Measurements from ENCODE around the gene ZC3H7B.
"Not testable (repeated sequence)": the region's sequence is repeated elsewhere in the genome, so short reads cannot be mapped to it uniquely, and the experiment has no call there.

ZC3H7B gene

DNA sequence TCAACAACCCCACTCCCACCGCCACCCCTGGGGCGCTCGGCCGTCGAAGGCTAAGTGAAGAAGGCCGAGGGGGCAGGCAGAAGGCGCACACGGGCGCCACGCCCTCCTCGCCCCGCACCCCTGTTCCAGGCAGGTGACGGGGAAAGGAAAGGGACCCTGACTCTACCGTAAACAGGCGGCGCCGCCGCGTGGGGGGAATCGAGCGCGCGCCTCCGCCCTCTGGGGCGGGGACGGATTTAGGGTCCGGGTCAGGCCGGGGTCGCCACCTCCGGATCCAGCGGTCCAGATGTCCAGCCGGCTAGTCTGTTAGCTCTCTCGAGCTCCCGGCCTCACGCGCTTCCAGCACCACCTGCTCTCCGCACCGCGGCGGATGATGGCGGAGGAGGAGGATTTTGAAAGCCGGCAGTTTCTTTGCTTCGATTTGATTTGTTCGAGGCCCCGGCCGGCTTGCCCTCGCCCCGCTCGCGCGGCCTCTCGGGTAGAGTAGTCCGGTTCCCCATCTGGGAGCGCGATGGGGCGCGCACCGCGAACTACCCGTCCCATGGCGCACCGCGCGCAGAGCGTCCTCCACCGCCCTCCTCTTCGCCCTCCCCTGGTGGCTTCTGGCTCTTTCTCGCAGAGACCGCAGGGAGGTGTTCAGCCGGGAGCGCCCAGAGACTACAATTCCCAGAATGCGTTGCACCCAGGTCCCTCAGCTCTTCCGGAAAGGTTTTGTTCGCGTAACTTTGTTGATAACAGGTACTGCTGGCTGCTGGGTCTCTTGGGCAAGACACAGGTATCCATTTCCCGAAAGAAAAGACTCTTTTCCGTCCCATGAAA lies 15.3 kb upstream of the ZC3H7B start, which contains the start of gene RANGAP1:
RANGAP1 (minus strand) TSS at position 368 of the 819 bp plus-strand sequence. CDS start 5,143 bp downstream, outside the sequence.
- DNase-seq (ENCODE audit: low read depth) = peak; percentile 97

DNA sequence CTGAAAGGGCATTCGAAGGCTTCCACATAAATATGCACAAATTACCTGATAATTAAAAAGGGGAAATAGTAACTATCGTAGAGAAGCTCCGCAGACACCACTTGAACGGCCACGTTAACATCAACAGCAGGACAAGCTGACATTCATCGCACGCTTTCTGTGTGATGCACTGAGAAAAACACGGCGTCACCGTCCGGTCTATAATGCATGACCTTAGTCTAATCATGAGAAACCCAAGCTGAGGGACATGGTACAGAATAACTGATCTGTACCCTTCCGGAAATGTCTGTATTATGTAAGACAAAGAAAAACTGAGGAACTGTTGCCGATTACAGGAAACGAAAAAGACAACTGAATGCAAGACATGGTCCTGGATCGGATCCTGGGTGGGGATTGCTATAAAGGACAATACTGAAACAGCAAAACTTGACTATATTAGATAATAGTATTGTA lies 14.7 kb upstream of the ZC3H7B start:
- no peak for DNase-seq (ENCODE audit: low read depth)

DNA sequence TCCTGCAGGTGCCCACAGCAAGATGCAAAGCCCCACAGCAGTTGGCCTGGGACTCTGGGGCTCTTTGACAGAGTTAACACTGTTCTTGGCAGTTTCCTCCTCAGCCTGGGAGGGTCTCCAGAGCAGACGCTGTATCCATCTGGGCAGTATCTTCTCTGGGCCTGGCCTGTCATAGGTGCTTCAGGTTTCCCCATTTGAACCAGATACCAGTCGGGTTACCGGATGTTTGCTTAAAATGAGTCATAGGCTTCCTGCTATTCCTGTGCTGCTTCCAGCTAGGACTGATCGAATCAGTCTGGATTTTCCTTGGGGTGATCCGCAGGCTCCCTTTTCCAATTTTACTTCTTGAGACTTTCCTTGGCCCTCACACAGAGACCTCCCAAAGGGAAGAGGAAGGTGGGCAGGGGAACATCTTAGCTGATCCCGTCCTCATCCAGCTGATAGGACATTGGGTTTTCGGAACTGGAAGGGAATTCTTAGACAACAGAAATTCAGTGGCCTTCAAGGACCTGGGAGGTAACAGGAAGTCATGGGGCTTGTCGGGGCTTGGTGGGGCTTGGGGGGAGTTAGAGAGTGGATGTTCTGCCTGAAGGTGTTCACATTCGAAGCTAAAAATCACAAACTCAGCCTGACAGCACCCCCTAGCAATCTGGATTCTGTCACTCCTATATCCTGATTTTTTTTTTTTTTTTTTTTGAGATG lies 12.9 kb upstream of the ZC3H7B start:
- peak; percentile 60 for DNase-seq (ENCODE audit: low read depth)

DNA sequence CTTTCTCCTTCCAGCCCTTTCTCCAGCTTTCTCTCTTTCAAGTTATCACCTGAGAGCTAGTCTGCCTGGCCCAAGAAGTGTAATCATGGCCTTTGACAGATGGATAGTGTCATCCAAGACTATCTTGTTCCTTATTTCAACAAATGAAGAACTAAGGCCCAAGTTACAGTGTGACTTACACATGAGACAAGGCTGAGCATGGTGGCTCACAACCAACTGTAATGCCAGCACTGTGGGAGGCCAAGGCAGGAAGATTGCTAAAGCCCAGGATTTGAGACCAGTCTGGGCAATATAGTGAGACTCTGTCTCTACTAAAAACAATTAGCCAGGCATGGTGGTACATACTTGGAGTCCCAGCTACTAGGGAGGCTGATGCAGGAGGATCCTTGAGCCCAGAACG lies 11.7 kb upstream of the ZC3H7B start:
- DNase-seq (ENCODE audit: low read depth) = peak; percentile 68

DNA sequence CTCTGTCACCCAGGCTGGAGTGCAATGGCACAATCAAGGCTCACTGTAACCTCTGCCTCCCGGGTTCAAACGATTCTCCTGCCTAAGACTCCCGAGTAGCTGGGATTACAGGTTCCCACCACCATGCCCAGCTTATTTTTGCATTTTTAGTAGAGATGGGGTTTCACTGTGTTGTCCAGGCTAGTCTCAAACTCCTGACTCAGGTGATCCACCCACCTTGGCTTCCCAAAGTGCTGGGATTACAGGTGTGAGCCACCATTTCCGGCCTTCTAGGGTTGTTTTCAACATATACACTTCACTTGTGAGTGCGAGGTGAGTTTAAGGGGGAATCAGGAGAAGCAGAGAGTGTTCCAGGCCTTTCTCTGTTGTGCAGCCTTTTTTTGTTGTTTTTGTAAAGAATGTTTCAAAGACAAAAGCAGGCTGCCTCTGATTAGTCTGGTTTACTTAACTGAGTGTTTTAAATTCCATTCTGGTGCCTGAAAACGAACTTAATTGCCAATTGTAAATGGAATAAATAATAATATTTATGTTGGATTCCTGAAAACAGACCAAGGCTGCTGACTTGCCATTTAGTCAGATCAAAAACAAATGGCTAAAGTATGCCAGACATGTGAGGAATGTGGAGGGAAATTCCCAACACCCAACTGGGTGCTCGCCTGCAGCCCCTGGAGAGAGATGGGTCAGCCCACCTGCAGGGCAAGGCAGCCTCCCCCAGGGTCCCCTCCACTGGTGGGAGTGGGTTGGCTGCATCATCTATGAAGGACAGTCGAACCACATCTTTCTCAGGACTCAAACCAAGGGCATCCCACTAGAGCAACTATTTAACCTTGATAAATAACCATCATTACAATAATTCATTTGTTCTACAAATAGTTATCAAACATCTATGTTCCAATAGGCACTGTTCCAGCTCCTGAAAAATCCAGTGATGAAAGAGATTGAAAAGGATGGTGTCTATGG lies 10.8 kb upstream of the ZC3H7B start:
- DNase-seq (ENCODE audit: low read depth) = peak; percentile 92

DNA sequence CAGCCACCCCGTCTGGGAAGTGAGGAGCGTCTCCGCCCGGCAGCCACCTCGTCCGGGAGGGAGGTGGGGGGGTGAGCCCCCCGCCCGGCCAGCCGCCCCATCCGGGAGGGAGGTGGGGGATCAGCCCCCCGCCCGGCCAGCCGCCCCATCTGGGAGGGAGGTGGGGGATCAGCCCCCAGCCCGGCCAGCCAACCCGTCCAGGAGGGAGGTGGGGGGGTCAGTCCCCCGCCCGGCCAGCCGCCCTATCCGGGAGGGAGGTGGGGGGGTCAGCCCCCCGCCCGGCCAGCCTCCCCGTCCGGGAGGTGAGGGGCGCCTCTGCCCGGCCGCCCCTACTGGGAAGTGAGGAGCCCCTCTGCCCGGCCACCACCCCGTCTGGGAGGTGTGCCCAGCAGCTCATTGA lies 6.5 kb upstream of the ZC3H7B start:
- not testable (repeated sequence) for DNase-seq (ENCODE audit: low read depth)

DNA sequence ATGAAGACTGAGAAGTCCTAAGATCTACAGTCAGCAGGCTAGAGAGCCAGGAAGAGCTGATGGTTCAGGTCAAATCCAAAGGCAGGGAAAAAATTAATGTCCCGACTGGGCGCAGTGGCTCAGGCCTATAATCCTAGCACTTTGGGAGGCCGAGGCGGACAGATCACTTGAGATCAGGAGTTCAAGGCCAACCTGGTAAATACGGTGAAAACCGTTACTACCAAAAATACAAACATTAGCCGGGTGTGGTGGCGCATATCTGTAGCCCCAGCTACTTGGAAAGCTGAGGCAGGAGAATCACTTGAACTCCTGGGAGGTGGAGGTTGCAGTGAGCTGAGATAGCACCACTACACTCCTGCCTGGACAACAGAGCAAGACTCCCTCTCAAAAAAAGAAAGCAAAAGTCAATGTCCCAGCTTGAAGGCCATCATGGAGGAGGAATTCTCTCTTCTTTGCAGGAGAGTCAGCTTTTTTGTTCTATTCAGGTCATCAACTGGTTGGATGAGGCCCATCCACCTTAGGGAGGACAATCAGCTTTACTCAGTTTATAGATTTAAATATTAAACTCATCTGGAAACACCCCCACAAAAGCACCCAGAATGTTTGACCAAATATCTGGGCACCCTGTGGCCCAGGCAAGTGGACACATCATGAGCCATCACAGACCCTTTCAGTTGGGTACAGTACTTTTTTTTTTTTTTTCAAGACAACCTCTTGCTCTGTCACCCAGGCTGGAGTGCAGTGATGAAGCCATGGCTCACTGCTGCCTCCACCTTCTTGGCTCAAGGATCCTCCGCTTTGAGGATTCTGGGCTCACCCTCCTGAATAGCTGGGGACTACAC lies 4.3 kb upstream of the ZC3H7B start:
- no peak for DNase-seq (ENCODE audit: low read depth)

DNA sequence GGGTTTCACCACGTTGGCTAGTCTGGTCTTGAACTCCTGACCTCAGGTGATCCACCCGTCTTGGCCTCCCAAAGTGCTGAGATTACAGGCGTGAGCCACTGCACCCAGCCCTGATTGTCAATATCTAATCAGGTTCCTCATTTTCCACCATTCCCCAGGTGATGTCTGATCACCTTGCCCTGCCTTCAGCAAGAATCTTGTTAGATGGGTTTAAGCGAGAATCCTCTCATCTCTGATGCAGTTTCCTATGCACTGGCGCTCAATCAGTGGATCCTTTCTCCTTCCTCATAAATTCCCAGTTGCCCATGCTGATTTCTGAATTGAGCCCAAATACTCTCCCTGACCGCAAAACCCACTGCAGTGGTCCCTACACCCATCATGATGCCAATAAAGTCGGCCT lies 664 bp upstream of the ZC3H7B start:
- no peak for DNase-seq (ENCODE audit: low read depth)

DNA sequence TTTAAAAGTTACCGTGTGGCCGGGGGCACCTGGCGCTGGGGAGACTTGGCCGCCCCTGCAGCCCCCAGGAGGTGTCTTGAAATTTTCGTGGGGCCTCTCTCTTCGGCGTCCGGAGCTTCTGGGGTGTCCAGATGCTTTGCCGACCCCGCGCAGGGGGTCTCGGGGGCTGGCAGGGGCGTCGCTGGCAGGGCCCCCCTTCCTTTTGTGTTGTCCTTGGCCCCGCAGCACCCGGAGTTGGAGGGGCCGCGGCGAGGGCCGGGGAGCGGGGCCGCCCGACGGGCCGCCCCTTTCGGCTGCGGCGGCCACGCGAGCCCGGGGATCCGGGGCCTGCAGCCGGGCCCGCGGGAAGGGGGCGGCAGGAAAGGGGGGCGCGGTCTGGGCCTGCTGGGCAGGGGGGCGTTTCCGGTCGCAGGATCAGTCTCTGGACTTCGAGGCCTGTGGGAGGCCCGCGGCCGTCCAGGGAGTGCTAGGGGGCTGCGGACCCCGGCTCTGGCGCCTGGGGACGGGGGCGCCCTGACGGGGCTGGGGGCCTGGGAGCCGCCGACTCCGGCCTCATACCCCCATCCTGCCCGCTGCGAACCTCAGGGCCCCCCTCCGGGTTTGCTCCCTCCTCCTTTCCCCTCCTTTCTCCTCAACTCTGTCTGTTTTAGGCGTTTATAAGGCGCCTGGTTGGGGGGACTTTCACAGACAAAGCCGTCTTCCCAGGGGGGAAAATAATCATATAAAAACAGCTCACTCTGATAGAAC lies 869 bp downstream of the ZC3H7B start:
- no peak for DNase-seq (ENCODE audit: low read depth)

DNA sequence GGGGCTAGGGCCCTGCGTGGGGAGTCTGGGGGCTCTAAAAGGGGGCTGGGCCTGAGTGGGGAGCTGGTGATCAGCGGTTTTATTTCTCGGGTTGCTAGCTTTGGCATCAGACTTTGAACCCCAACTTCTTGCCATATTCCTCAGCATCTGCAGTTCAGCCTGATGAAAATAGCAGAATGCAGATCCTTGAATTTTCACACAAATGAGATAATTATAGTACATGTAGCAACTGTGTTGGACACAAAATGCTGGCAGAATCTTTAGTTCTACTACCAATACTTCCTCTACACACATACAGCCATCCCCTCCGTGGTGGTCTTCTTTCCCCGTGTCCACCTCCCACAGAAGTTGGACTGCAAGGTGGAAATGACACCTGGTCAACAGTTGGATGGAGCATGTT lies 1.5 kb downstream of the ZC3H7B start:
- no peak for DNase-seq (ENCODE audit: low read depth)

DNA sequence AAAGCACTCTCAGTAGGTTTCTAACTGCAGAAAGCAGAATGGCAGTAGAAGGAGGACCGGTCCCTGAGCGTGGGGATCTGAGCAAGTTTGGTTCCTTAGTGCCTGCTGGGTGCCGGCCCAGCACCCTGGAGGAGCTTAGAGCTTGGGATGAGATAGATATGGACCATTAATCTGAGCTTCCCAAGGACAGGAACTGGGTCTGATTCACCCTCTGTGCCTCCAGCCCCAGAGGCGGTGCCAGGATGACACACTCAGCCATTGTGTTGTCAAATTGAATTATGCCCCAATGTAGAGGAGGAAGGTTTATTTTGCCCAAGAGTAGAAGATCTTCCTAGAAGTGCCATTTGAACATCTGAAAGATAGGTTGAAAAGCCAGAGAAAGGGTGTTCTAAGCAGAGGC lies 4.3 kb downstream of the ZC3H7B start:
- DNase-seq (ENCODE audit: low read depth) = peak; percentile 68

DNA sequence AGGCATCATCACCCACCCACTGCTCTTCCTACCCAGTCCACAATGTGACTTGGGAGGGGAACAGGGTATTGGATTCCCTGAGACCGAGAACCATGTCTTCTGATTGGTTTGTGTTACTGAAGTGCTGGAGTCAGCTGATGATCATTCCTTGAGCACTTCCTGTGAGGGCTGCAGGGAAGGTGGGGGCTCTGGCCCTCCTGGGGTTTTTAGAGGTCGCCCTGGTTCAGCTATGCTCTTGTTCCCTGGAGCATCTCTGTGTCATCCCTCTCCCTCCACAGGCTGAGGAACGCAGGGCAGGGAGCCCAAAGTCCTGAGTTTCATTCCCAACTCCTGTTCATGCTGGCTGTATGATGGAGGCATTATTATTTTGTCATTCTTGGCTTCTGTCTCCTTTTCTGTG lies 6.7 kb downstream of the ZC3H7B start:
- DNase-seq (ENCODE audit: low read depth) = peak; percentile 90

DNA sequence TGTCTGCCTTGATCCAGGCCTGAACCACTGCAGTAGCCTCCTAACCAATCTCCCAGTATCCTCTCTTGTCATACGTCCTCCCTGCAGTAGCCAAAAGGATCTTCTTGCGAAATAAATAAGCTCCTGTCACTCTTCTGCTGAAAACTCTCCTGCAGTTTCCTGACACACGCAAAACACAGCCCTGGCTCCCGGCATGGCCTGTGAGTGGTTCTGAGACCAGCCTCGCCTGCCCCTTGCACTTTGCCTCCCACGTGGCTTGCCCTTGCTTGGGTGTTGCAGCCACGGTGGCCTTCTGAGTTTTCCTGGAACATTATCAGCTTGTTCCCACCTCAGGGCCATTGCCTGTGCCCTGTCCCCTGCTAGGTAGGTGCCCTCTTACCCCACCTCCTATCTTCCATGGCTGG lies 7.2 kb downstream of the ZC3H7B start:
- DNase-seq (ENCODE audit: low read depth) = peak; percentile 54

DNA sequence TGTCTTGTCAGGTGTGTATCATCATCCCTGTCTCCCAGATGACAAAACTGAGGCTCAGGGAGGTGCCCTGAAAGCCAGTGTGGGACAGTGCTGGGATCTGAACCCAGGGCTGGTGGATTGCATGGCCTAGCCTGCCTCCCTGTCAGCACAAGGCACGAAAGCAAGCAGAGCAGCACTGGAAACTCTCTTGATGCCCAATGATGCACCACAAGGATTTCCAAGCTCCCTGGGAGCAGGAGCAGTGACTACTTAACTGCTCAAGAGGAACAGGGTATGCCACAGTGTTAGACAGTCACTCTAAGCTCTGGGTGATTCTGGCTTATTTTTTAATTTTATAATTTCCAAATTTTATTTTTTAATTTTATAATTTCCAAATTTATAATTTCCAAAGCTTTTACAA lies 9.0 kb downstream of the ZC3H7B start:
- DNase-seq (ENCODE audit: low read depth) = no peak

DNA sequence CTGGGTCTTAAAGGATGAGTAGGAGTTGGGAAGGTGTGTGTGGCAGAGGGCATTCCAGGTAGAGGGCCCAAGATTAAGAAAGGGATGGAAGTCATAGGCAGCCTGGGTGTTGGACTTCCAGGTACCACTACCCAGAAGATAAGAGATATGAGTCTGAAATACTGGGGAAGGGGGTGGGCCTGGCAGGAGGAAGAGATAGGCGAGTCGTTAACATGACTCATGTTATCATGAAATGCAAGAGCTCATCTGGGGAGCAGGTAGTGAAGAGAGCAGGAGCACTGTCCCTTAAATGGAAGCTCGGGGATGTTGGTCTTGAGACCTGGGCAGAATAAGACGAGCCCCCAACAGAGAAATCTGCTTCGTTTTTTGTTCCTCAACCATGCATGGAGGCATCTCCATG lies 10.2 kb downstream of the ZC3H7B start:
- DNase-seq (ENCODE audit: low read depth) = no peak

DNA sequence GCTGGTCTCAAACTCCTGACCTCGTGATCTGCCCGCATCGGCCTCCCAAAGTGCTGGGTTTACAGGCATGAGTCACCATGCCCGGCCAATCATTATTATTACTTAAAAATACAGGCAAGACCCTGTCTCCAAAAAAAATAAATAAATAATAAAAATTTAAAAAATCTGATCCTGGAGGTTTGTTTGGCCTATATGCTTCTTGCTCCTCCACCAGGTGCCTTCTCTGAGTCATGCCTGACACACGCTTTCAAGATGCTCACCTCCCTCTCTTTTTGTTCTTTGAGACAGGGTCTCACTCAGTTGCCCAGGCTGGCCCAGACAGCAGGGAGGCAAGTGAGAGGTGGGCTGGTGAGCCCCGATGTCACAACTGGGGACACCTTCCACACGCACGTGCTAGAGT lies 13.5 kb downstream of the ZC3H7B start:
- no peak for DNase-seq (ENCODE audit: low read depth)

DNA sequence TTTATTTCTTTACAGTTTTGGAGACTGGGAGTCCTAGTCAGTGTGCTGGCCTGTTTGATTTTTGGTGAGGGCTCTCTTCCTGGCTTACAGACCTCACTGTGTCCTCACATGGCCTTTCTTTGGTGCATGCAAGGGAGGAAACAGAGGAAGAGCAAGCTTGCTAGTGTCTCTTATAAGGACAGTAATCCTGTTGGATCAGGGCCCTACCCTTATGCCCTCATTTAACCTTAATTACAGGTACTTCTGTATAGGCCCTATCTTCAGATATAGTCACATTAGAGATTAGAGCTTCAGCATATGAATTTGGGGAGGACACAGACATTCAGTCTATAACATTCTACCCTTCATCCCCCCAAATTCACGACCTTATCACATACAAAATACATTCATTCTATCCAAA lies 14.3 kb downstream of the ZC3H7B start:
- no peak for DNase-seq (ENCODE audit: low read depth)

DNA sequence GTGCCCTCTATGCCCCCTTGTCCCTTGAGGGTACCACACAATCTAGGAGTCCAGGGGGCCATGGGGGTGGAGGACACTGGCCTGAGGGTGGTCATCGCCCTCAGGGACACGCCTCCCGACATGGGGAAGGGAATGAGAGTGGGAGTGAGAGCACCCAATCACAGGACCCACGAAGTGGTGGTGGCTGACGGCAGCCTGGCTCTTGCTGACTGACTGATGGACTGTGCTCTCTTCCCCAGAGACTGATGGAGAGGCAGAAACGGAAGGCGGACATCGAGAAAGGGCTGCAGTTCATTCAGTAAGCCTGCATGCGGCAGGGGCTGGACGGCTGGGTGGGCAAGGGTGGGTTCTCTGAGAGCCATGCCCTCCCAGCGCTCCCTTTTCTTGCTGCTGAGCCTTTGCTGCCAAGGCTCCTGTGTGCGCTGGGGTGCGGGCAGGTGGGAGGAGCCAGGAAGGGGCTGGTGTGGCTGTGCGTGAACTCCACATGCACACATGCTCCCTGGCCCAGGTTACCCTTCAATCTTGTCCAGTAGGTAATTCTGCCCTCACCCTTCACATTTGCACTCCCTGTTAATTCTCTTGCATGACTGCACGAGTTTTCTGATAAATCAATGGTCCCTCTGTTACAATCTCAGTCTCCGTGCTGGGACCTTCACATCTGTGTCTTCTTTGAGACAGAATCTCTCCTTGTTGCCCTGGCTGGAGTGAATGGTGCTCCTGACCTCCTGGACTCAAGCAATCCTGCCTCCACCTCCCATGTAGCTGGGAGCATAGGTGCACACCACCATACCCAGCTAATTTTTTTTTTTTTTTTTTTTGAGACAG lies 19.3 kb downstream of the ZC3H7B start:
- no peak for DNase-seq (ENCODE audit: low read depth)

DNA sequence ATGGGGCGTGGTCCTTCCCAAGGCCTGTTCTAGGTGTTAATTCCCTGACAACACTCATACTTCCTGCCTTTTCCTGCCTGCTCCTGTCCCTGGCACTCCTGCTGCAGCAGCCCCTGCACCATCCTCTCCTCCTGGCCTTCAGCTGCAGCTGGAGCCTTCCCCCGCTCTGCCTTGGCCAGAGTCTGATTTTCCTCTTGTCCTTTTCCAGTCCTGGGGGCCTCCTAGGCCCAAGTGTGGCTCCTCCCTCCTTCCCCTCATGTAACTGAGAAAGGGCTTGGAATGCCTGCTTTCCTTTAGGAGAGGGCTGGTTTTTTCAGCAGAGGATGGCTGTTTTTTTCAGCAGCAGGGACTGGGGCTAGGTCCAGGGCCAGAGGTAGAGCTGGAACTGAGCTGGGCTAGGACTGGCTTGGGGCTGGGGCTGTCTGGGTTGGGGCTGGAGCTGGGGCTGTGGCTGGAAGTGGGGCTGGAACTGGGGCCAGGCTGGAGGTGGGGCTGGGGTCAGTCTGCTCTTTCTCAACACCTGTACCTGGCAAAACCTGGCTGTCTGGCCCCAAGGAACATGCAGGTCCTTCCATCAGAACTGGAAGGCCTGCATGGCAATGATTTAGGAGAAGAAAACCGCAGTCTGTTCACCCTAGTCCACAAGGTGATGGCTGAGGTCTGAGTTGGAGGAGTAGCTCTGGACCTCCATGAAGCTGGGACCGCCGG lies 23.6 kb downstream of the ZC3H7B start:
- DNase-seq (ENCODE audit: low read depth) = no peak
